ENCODE results near the gene PCGF2.
A peak's percentile ranks its signal among the peaks of the same experiment; 100 is the strongest.

PCGF2 gene

DNA sequence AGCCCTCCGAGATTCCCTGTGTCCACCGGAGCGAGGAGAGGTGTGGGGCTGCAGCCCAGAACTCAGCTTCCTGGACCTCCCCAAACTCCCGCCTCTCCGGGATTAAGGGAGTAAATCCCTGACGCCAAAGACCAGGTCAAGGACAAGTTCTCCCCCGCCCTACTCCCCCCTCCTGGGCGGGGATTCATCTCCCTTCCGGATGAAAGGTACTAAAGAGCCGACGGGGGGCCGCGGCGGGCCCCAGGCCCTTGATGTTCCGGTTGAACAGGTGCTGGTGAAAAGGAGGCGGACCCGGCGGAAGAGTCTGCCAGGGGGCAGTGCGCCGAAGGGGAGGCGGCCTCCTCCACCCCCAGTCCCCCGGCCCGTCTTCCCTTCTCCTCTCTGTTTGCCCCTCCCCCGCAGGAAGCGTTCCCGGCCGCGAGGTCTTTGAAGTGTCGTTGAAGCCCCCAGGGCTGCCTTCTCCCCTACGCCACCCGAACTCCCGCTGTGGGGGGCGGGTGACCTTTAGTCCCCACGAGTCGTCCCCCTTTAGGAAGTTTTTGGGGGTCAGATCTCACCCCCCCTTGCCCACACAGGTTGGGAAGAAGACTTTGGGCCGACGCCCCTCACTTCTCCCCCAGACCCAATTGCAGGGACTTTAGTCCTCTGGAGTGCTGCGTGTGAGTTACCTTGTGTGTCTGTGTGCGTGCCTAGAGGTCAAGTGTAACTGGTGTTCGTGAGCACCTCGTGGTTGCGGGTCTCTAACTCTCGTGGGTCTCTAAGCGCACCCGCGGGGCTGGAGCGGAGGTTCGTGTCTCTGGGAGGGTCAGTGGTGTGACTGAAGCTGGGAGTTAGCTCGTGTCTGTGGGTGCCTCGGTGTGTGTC, 44.2 kb downstream of the PCGF2 start:
- DNase-seq (ENCODE audit: low read depth) = no peak

- no peak for DNase-seq (ENCODE audit: low read depth)
These were observed 45.0 kb downstream of the PCGF2 start for GRCh38 chr17:38702916-38703741.

- peak; percentile 50 for DNase-seq (ENCODE audit: low read depth)
These were observed 45.8 kb downstream of the PCGF2 start for GRCh38 chr17:38702166-38702915.

- DNase-seq (ENCODE audit: low read depth) = no peak
These were observed 46.5 kb downstream of the PCGF2 start for GRCh38 chr17:38701504-38702165.

GRCh38 chr17:38698760-38699159, 49.4 kb downstream of the PCGF2 start:
- no peak for DNase-seq (ENCODE audit: low read depth)

DNA sequence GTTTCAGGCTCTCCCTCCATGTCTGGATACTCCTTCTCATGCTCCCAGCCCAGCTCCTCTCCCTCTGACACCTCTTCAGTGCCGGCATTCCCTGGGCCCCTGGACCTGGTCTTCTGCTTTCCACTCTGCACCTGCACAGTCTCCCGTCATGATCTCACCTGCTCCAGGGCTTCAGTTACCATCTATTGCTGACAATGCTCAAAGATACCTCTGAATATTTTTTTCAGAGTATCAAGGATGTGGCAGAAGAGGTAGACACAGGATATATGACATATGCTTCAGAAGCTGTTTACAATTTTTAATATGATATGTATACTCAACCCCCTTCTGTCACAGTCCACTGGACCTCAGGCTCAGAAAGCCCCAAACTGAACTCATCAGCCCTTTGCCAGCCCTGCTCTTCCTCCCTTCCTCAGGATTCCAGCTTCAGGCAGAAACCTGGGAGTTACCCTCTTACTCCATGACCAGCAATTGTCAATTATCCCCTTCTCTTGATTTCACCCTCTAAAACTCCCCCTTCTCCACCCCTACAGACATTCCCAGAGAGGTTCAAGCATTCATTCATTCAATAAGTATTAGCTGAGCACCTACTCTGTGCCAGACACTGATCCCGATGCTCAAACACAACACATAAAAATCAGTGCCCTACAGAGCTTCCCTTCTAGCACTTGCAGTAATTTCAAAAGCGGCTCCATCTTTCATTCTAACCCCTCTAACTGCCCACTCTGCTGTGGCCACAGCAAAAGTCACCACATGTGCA, 50.9 kb downstream of the PCGF2 start:
- no peak for DNase-seq (ENCODE audit: low read depth)

- peak; percentile 72 for DNase-seq (ENCODE audit: low read depth)
These were observed 54.3 kb downstream of the PCGF2 start for GRCh38 chr17:38693700-38694329.

GRCh38 chr17:38691154-38691553, 57.0 kb downstream of the PCGF2 start:
- DNase-seq (ENCODE audit: low read depth) = no peak

DNA sequence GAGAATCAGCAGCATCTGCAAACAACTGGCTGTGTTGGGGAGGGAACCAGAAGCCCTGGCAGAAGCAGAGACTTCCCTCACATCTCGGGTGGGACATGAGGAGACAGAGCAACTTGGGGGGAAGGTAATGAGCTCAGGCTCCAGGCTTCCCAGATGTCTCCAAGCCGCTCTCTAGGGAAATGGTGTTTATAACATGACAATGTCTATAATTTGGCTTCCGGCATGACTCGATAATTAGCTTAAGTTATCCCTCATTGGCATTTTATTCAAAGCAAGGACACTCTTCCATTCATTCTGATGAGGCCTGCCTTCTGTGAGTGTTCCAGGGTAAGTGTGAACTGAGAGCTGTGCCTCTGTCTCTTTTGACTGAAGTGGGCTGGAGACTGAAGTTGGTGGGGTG, 57.8 kb downstream of the PCGF2 start:
- DNase-seq (ENCODE audit: low read depth) = no peak

DNA sequence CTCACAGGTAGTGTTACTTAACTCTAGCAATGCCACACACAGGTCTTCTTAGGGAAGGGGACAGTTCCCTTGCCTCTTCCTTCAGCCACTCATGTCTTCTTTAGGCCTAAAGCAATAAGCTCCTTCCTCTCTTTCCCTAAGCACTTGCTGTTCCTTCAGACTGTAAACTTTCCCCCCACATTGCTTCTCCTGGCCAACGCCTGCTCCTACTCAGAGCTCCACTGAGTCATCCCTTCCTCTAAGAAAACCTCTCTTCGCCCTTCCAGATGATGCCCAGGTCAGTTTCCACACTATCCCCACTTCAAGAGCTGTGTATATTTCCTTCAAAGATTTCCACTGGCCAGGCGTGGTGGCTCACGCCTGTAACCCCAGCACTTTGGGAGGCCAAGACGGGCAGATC, 60.9 kb downstream of the PCGF2 start:
- no peak for DNase-seq (ENCODE audit: low read depth)

DNA sequence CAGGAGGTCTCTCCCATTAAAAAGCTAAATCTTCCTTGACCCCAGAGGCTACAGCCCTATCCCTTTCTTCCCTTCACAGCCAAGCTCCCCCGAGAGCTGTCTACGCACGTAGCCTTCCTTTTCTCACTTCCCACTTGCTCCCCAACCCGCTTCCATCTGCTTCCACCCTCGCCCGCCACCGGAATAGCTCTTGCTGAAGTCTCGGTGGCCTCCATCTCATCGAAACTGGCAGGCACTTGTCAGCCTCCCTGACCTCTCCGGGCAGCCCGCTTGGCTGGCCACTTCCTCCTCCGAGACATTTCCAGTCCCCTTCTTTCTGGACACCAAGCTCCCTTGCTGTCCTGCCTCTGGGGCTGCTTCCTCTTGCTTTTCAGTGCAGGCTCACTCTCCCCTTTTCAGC, 62.6 kb downstream of the PCGF2 start:
- no peak for DNase-seq (ENCODE audit: low read depth)
